Measurements from ENCODE around the gene NUSAP1.
"Not testable (repeated sequence)": the region's sequence is repeated elsewhere in the genome, so short reads cannot be mapped to it uniquely, and the experiment has no call there.

DNA sequence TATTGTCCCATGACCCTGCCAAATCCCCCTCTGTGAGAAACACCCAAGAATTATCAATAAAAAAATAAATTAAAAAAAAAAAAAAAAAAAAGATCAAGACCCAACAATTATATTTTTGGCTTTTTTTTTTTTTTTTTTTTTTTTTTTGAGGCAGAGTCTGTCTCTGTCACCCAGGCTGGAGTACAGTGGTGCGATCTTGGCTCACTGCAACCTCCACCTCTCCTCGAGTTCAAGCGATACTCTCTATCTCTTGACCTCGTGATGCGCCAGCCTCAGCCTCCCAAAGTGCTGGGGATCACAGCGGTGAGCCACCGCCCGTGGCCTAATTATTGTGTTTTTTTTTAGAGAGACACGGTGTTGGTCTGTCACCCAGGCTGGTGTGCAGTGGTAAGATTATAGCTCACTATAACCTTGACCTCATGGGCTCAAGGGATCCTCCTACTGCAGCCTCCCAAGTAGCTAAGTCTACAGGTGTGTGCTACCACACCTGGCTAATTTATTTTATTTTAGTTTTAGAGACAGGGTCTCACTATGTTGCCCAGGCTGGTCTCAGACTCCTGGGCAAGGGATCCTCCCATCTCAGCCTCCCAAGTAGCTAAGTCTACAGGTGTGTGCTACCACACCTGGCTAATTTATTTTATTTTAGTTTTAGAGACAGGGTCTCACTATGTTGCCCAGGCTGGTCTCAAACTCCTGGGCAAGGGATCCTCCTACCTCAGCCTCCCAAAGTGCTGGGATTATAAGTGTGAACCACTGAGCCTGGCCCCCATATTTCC lies 51.5 kb downstream of the NUSAP1 start:
- not testable (repeated sequence) for TF ChIP-seq RARB (CRISPR knock-in tag; IDR thresholded peaks at IDR 0.05); EP300 (IDR thresholded peaks at IDR 0.05); RAD21 (conservative IDR thresholded peaks at IDR 0.05 in 1 of 2, IDR thresholded peaks at IDR 0.05 in 1 of 2)
- TF ChIP-seq, protein P1, sequence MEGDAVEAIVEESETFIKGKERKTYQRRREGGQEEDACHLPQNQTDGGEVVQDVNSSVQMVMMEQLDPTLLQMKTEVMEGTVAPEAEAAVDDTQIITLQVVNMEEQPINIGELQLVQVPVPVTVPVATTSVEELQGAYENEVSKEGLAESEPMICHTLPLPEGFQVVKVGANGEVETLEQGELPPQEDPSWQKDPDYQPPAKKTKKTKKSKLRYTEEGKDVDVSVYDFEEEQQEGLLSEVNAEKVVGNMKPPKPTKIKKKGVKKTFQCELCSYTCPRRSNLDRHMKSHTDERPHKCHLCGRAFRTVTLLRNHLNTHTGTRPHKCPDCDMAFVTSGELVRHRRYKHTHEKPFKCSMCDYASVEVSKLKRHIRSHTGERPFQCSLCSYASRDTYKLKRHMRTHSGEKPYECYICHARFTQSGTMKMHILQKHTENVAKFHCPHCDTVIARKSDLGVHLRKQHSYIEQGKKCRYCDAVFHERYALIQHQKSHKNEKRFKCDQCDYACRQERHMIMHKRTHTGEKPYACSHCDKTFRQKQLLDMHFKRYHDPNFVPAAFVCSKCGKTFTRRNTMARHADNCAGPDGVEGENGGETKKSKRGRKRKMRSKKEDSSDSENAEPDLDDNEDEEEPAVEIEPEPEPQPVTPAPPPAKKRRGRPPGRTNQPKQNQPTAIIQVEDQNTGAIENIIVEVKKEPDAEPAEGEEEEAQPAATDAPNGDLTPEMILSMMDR (IDR thresholded peaks at IDR 0.05) = not testable (repeated sequence)
